HAP-1 (cell line): ENCODE measurements around the gene C6orf120.
A peak's percentile ranks its signal among the peaks of the same experiment; 100 is the strongest.

Source experiments
- DNase-seq, 2 experiments: peaks; one replicate each; pipeline ENCODE4 v3.0.0-alpha.2; 2016 to 2020; ENCODE audit warnings: low spot score in 2 of 2
- H3K27me3 ChIP-seq: fragments of 250-450 bp; sonication (Bioruptor Pico); 2 replicates; pipeline ENCODE4 v1.5.1; 2020; ENCODE audit warnings: low read depth, mild to moderate bottlenecking, moderate library complexity
- H3K36me3 ChIP-seq: fragments of 250-450 bp; sonication (Bioruptor Pico); replicated peaks from 2 replicates; pipeline ENCODE4 v1.5.1; 2020; ENCODE audit warnings: mild to moderate bottlenecking
- H3K4me1 ChIP-seq: fragments of 250-450 bp; sonication (Bioruptor Pico); 2 replicates; pipeline ENCODE4 v1.5.1; 2020; ENCODE audit warnings: mild to moderate bottlenecking
- H3K4me3 ChIP-seq: fragments of 250-450 bp; sonication (Bioruptor Pico); 2 replicates; pipeline ENCODE4 v1.5.1; 2020; ENCODE audit warnings: mild to moderate bottlenecking, moderate library complexity
- H3K9me3 ChIP-seq: fragments of 250-450 bp; sonication (Bioruptor Pico); 2 replicates; pipeline ENCODE4 v1.5.1; 2020; ENCODE audit warnings: mild to moderate bottlenecking, moderate library complexity
- in situ Hi-C: fragments of 300-500 bp; cut with MboI; formaldehyde crosslinking; loops from 3 replicates; pipeline ENCODE4 v1.14.3; 2020; ENCODE audit warnings: low sequenced_read_pairs, inconsistent platforms, mixed read lengths

The C6orf120 gene

GRCh38 chr6:169752074-169752623, 50.2 kb downstream of the C6orf120 start:
- DNase-seq = no peak
- no peaks in the 10 kb centered on the region for H3K9me3 ChIP-seq
- H3K4me1 ChIP-seq = peaks cover 17% of the 10 kb centered on the region
- H3K36me3 ChIP-seq = peaks cover 3% of the 10 kb centered on the region; the same call in 1 of the 2 replicates
- in situ Hi-C loops = no loop called here
- peak overlapping the region; percentile 55 for H3K4me3 ChIP-seq
- no peaks in the 10 kb centered on the region for H3K27me3 ChIP-seq
